ENCODE results near the gene TBX19. TPM values are rescaled to one million over a fixed set of nuclear protein-coding genes. Genes with fewer than 3 reads are reported as not detected.

The TBX19 gene
- total RNA-seq (2021; ENCODE audit: unreplicated experiment) (3.0 TPM), Bru-seq, nascent RNA (percentile 47 among the genes with signal in this experiment), BruChase-seq, experiment 1, labeled RNA remaining after a 6-hour chase (percentile 63 among the genes with signal in this experiment), BruChase-seq, experiment 2, labeled RNA remaining after a 2-hour chase (percentile 76 among the genes with signal in this experiment)
- 2.2 and 2.8 TPM in 2 replicates for polyA plus RNA-seq (2012)
- long read RNA-seq, partial matches to known transcripts, result 2 of 3 reads
- long read RNA-seq, other reads (novel, unspliced or antisense), result 1 of 3 reads

GRCh38 chr1:168280296-168280927, at the start of gene TBX19:
TSS of gene TBX19 (plus strand) at chr1:168280877. CDS start at chr1:168281091, 214 bp downstream.
- no TSS peak for BruUV-seq (replicated peaks)
- Histone ChIP-seq H3K4me1 (ENCODE audit: control insufficient read depth in 1 of 2, insufficient read depth in 2 of 2, low read length in 2 of 2) (peaks cover 8 to 11% of the 10 kb centered on the region in 2 experiments), H3K27ac (ENCODE audit: low read depth, low read length) (no peak within 1 kb of the TSS), H3K79me2 (ENCODE audit: insufficient read depth, low read length) (no peaks in the 10 kb centered on the region), H3K9me2 (ENCODE audit: insufficient read depth) (no peaks in the 10 kb centered on the region), H4K20me1 (ENCODE audit: insufficient read depth) (no peaks in the 10 kb centered on the region), H3K36me3 (ENCODE audit: control insufficient read depth in 1 of 2, insufficient read depth in 2 of 2, low read length in 2 of 2) (no peaks in the 10 kb centered on the region), H3K9me3 (ENCODE audit: control insufficient read depth in 1 of 2, insufficient read depth in 1 of 2, low read depth in 1 of 2, low read length in 2 of 2) (no peaks in the 10 kb centered on the region), H3K9ac (ENCODE audit: low read length) (no peak within 1 kb of the TSS), H2AFZ (ENCODE audit: low read depth, low read length, poor library complexity, severe bottlenecking) (no peak within 1 kb of the TSS), H3K4me2 (ENCODE audit: low read length) (no peak within 1 kb of the TSS), H3K4me3 (replicated peaks in 1 of 2; ENCODE audit: low read depth in 1 of 2, low read length in 2 of 2) (no peak within 1 kb of the TSS), H3K27me3 (ENCODE audit: insufficient read depth, low read length) (no peaks in the 10 kb centered on the region)
- intact Hi-C loops (cut with micrococcal nuclease), result no loop called here
- DNase-seq (ENCODE audit: low read depth, low spot score), result no peak
- TF ChIP-seq RAD21 (IDR thresholded peaks at IDR 0.05; ENCODE audit: low read depth) (no peak), MAX (IDR thresholded peaks at IDR 0.05) (no peak), JUND (IDR thresholded peaks at IDR 0.05) (no peak), ATF3 (IDR thresholded peaks at IDR 0.05) (no peak), ELF1 (IDR thresholded peaks at IDR 0.05; ENCODE audit: borderline replicate concordance, low read depth) (no peak), YY1 (IDR thresholded peaks at IDR 0.05; ENCODE audit: extremely low read depth, insufficient replicate concordance, low read depth, low read length) (no peak), EZH2 (IDR thresholded peaks at IDR 0.05) (no peak), ZFX (IDR thresholded peaks at IDR 0.05) (no peak), EZH2phosphoT487 (IDR thresholded peaks at IDR 0.05; ENCODE audit: borderline replicate concordance) (no peak), POLR2AphosphoS5 (IDR thresholded peaks at IDR 0.05; ENCODE audit: low read depth, low read length) (no peak)
- ChIA-PET RAD21 (ENCODE audit: low non-redundant PET in 1 of 2, low total read pairs in 2 of 2, uncharacterized antibody in 2 of 2, unreplicated experiment in 2 of 2) (no interaction called here), POLR2A (no interaction called here), CTCF (no interaction called here)
- no peak for ATAC-seq

All from HCT116 (cell line).